ENCODE measurements around the gene HPD.

Gene HPD

DNA sequence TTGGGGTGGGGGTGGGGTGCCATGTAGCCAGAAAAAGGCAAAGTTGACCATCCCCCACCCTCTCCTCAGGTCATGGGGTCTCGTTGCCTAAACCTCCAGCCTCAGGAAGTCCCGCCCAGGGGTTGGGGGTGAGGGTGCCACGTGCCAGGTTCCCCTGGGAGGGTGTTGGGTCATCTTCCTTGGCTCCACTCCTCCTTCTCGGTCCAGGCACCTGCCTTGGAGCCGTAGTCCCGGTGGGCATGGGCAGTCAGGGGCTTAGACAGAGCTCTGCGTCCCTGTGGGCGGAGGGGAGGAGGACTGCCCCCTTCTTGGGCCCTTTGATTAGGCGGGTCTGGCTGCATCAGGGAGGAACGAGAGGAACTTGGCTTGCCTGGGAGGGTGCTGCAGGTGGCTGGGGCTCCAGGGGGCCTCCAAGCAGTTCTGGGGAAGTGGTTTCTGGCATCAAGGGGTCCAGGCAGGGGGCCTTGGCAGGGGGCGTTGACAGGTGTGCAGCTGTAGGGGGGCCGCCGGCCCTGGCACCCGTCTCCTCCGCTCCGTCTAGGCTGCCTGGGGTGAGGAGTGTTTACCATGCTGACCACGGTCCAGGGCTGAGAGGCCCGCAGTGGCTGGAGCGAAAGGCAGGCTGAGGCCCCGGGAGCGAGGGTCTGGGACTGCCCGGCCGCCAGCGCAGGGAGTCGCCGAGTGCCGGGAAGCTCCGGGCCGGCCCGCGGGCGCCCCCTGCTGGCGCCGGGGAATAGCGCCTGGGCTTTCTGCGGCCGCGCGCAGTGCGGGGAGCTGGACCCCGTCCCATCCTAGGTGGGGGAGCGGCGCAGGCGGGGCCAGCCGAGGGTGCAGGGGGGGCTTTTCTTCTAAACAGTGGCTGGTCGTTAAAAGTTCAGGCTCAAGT lies 47.0 kb downstream of the HPD start:
- no peak for FAIRE-seq
- peak; percentile 52 for DNase-seq (ENCODE audit: low spot score)

DNA sequence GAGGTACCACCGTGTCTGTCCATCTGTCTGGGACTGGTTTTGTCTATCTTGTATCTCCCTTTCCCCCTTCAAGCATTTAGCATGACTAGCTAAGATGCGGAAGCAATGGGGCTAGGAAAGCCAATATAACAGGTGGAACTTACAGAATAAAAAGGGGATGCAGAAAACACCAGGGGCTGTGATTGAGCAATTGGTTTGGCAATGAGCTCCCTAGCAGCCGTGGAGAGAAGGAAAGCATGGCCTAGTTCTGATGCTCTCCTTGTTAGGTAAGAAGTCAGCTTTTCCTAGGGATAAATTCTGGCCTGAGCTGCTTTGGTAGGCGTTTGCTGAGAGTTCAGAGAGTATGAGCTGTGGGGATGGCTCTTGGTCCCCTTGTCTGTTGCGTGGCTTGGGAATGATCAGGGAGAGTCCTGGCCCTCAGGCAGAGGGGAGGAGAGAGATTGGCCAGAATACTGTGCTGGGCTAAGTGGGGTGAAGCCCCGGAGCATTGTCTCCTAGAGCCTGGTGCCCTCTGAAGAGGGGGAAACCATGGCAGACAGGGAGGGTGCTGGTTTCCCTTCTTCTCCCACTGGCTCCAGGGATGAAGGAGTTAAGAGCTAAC lies 47.7 kb downstream of the HPD start:
- FAIRE-seq (no peak), DNase-seq (ENCODE audit: low spot score) (no peak)

DNA sequence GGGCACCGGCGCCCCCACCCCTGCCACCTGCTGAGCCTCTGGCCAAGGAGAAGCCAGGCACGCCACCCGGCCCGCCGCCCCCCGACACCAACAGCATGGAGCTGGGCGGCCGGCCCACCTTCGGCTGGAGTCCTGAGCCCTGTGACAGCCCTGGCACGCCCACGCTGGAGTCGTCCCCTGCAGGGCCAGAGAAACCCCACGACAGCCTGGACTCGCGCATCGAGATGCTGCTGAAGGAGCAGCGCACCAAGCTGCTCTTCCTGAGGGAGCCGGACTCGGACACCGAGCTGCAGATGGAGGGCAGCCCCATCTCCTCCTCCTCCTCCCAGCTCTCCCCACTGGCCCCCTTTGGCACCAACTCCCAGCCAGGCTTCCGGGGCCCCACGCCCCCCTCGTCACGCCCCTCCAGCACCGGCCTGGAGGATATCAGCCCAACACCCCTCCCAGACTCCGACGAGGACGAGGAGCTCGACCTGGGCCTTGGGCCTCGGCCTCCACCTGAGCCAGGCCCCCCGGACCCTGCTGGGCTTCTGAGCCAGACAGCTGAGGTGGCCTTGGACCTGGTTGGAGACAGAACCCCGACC lies 48.3 kb downstream of the HPD start:
- DNase-seq (ENCODE audit: low spot score) = no peak
- FAIRE-seq = no peak

DNA sequence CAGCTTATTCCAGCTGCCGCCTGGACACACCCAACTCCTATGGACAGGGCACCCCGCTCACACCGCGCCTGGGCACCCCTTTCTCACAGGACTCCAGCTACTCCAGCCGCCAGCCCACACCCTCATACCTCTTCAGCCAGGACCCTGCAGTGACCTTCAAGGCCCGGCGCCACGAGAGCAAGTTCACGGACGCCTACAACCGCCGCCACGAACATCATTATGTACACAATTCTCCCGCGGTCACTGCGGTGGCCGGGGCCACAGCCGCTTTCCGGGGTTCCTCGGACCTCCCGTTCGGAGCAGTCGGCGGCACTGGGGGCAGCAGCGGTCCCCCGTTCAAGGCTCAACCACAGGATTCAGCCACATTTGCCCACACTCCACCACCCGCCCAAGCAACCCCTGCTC lies 48.9 kb downstream of the HPD start:
- FAIRE-seq = no peak

DNA sequence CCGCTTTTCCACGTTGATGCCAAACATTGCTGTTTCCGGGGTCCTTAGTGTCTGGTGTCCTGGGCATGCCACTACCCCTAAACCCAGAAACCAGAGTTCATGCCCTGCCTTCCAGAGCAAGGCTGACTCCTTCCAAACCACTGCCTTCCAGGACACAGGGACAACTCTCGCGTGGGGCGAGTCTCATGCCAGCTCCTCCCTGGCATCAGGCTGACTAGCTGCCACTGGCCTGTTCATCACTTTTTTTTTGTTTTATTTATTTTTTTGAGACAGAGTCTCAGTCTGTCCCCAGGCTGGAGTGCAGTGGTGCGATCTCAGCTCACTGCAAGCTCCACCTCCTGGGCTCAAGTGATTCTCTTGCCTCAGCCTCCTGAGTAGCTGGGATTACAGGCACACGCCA lies 50.0 kb downstream of the HPD start:
- no peak for FAIRE-seq
- no peak for DNase-seq (ENCODE audit: low spot score)

More for the DNA sequence above, 48.9 kb downstream of the HPD start:
- DNase-seq (ENCODE audit: low spot score) = no peak

DNA sequence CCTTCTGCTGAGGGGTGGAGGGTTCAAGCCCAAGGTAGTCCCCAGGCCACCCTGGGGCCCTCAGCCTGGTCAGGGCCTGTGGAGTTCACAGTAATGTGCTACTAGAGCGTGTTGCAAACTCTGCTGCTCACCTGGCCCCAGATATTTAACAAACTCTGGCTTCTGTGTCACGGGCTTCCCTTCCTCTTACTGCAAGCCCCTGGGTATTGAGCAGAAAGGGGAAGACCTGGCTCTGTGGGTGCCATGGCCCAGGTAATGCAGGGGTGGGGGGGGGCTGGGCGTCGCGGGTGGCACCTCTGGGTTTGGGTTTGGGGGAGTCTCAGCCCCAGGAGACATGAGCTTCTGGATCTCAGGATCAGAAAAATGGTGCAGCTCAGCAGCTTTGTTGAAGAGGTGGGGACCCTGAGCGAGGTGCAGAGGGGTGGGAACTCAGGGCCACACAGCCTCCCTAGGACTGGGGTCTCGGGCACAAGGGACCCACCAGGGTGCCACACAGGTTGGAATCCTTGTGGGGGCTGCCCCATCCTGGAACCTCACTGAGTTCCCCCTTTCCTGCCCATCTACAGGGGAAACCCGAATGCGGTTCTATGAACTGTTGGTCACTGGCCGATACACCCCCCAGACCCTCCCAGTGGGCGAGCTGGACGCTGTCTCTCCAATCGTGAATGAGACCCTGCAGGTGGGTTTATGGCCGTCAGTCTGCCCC lies 50.9 kb downstream of the HPD start:
- no peak for DNase-seq (ENCODE audit: low spot score)

DNA sequence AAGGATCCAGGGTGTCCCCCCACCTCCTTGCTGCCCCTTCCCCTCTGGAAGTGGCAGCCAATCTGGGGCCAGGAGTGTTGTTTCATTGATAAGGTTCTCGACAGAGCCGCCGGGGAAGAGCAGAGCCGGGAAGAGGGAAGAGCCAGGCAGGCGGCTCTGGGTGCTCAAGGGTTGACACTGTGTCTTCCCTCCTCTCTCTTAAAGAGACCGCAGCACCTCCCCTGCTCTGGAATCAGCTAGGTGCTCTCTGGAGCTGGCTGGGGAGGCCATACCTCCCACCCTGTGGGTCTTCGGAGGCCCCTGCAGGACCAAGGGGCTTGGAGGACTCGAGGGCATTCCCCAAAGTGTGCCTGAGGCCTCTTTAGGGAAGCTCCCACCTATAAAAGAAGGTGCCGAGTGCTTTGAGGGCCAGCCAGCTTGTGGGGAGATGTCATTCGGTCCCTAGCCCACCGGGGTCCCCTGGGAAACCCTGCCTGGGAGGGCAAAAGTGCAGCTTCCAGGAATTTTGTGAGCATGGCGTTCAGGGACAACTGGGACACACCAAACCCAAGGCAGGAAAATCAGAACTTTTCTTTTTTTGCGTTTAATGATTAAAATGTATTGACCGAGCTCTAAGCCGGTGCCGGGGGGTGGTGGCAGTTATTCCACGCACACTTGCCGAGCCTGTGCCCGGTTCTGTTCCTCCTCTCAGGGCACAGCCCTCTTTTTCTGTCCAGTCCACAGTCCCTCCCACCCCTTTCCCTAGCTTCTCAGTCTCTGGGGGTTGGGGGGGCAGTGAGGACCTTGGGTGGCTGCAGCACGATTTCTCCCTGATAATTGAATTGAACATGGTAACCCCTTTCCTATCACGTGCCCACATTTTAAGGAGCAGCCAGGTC lies 51.9 kb downstream of the HPD start:
- DNase-seq (ENCODE audit: low spot score) (no peak), FAIRE-seq (no peak)

More for the DNA sequence above, 50.9 kb downstream of the HPD start:
- no peak for FAIRE-seq

DNA sequence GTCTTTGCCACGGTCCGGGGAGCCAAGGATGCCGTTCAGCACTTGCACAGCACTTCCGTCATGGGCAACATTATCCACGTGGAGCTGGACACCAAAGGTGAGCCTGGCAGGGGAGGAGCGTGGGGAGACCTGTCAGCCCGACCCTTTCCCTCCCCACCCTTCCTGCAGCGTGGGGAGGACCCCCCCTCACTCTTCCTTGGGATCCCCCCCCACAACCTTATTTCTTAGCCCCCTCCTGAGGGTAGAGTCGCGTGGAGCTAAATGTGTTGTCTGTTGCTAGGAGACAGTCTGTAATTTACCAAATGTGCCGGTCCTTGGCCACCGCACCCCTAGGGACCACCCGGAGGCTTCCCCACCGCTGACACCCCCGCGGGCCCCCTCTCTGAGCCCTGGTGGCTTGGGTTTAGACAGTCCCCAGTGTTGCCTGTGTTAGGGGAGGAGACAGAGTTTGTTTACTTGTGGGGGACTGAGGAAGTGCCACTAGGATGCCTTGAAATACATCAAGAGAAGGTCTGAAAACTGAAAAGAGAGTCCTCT lies 52.6 kb downstream of the HPD start:
- no peak for FAIRE-seq
- DNase-seq (ENCODE audit: low spot score) = no peak

DNA sequence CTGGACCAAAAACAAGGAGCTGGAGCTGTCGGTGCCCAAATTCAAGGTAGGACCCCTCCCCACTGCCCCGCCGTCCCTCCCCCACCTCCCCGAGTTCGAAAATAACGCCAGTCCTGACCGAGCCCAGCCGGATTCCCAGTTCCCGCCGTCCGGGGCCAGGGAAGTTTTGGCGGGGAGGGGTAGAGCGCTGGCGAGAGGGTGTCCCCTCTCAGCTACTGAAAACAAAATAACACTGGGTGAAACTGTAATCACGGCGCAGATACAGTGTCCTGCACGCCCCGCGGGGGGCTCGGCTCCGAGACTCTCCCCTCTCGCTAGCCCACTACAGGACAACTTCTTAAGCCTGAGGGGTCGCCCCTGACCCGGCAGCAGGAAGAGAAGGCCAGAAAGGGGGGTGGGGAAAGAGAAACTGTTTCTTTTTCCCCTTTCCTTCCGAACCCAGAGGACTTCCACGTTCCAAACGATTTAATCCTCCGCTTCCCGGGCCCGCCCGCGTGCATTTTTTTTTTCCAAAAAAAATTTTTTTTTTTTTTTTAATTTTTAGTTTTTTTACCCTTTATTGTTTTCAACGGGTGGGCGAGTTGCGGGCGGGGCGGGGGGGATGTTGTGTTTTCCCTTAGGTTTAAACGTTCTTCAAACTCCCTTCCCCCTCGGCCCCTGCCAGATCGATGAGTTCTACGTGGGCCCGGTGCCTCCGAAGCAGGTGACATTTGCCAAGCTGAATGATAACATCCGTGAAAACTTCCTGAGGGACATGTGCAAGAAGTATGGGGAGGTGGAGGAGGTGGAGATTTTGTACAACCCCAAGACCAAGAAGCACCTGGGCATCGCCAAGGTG lies 53.3 kb downstream of the HPD start:
- FAIRE-seq = no peak
- DNase-seq (ENCODE audit: low spot score) = no peak

DNA sequence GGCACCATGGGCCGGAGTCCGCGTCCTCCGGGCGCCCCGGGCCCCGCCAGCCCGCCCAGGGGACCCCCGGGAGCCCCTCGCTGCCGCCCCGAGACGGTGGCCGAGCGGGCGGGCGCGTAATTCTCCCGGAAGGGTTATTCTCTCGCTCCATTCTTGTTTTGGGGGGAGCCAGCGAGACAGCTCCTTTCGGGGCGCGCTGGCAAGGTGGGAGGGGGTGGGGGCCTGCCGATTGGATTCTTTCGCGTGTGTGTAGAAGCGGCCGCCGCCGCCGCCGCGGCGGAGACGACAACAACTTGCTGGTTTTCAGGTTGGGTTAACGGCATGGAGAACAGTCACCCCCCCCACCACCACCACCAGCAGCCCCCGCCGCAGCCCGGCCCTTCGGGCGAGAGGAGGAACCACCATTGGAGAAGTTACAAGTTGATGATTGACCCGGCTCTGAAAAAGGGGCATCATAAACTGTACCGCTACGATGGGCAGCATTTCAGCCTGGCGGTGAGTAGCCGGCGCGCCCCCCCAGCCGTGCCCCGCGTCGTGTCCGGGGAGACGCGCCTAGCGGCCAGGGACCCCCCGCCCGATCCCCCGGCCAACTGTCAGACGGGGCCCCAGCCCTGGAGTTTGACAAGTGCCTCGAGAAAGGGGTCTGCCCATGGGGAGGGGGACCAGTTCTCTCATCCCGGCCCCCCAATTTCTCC lies 54.1 kb downstream of the HPD start:
- DNase-seq (ENCODE audit: low spot score) (peak; percentile 39), FAIRE-seq (no peak)

DNA sequence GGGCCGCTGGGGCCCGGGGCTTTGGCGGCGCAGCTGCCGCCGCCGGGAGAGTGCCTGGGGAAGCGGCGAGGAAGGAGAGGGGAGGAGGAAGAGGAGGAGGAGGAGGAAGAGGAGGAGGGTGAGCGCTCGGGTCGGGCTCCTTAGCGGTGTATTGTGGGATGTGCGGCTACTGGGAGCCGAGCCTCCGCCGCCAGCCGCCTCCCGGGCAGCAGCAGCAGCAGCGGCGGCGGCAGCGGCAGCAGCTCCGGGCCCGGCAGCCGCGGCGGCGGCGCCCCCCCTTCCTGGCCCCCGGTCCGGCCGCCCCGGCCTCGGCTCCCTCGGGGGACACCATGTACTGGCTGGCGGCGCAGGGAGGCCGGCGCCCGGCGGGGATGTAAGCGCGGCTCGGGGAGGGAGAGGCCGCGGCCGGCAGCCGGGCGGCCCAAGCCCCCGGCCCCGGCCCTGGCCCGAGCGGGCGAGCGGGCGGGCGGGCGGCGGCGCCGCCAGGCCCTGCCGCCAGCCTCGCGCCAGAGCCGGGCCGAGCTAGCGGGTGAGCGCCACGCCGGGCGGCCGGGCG lies 54.7 kb downstream of the HPD start, which contains the start of gene SETD1B:
SETD1B (plus strand) TSS at position 149 of the 556 bp plus-strand sequence. CDS start 729 bp downstream, outside the sequence.
- FAIRE-seq (no peak), DNase-seq (ENCODE audit: low spot score) (peak; percentile 57)

DNA sequence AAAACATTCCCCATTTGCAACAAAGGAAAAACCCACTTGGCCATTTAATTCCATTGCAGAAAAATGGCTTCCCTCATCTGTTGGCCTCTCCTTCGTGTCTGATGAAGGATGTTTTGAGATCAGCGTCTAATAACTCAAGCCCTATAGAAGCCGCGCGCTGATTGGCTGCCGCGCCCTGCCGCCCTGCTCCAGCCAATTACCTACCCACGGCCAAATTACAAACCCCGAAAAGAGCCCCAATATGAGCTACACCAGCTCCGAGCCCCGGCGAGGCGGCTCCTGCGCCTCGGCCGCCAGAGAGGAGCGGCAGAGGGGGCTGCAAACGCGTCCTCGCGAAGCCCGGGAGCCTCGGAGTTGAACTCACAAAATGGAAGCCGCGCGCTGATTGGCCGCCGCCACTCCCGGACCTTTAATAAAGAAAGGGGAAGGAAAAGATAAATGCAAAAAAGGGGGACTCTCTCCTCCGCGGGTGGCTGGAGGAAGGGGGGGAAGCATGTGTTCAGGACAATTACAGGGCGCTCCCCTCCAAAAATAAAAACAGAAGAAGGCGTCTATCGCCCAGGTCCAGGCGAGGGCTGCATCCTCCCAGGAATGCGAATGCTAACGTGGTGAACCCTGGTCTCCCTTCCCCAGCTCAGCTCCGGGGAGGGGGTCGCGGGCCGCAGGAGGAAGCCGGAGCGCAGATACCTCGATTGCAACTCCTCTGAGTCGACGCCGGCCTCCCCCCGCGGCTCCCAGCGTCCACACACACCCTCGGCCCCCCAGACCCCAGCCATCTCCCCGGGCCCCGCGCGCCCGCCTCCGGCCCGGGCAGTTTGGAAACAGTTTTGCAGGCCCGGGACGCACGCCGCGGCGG lies 55.6 kb downstream of the HPD start:
- DNase-seq (ENCODE audit: low spot score) (peak; percentile 81), FAIRE-seq (peak; percentile 43)

DNA sequence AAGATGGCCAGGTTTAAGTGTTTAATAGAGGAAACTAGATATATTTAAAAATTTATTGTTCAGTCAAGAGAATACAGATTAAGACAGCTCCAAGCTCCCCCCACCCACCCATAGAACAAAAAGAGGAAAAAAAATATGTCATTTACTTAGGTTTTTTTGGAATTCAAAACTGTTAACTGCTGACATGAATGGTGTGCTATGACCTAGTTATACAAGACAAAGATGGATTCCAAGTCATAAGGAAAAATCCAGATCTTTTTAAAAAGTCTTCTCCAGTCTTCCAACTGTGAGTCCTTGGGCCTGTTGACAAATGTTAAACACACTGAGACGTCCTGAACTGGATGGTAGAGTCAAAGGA lies 56.2 kb downstream of the HPD start:
- FAIRE-seq (no peak), DNase-seq (ENCODE audit: low spot score) (no peak)

DNA sequence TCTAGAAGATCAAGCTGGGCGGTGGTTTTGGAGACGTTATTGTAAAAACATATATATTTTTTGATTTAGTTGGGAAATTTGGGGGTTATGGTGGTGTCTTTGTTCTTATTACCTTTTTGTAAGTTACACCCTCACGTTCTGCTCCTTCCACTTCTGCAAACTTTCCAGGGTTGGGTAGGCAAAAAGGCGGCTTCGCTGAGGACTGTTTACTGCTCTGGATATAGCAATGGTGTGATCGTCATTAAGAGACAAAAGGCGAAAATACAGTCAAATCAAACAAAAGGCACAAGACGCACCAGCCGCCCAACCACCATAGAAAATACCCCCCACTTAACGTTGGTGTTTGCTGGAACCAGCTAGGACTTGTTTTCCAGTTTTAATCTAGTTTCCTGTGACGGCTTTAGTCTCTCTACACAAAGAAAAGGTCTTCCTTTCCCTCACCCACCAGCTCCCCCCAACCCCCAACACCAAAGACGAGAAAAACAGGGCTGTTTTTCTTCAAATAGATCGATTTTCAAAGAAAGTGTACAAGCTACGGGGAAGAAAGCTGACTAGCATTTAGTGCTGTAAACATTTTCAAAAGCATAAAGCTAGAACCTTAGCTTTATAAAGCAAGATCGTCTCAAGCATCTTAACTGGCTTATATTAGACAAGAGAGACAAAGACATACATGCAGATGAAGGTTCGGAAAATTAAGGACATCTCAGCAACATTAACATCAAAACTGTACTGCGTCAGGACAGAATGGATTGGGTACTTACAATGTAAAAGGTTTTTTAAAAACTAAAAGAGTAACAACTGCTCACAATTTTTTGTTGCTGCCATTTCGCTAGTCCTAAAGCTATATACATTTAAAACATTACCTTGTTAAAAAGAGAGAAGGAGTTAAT lies 56.8 kb downstream of the HPD start:
- no peak for DNase-seq (ENCODE audit: low spot score)
- no peak for FAIRE-seq

DNA sequence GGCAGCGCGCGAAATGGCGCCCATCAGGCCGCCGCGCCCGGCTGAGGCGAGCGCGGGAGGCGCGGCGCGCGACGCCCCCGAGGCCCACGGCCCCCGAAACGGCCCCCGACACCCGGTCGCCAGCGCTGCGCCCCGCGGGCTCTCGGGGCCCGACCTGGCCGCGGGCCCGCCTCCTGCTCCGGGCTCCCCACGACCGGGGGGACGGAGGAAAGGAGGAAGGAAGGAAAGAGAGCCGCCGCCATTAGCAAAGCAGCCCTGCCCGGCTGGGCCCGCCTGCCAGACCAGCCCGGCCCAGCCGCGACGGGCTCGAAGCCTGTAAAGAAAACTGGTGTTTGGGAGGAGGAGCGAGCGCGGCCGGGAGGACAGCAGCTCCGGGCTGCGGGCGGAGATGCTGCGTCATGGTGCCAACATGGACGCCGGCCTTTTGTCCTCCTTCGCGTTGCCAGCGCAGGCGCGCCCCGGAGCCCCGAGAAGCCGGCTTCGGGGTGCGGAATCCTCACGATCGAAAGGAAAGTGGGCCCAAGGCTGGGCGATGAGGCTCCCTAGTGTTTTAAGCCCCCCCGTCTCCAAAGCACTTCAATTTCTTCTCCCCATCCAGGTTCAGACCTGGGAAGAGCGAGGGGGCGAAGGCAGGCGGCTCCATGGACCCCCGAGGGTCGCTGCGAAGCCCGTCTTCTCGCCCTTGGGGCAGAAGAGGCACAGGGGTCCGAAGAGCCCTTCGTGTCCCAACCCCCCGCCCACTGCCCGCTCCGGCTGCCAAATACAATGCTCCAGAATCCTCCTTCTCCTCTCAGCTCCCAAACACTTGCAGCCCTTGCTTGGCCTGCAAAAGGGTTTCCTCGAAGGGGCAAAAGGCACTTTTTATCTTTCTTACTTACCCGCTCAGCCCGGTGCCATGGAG lies 57.7 kb downstream of the HPD start:
- DNase-seq (ENCODE audit: low spot score) (peak; percentile 57), FAIRE-seq (no peak)

Measured in RCC 7860 (cell line).